Measurements from ENCODE around the gene AOAH. TPM values are rescaled to one million over a fixed set of nuclear protein-coding genes. Genes with fewer than 3 reads are reported as not detected.

Gene AOAH
- total RNA-seq, 1 donor from 2014 or later, result 0.40 TPM

- no peaks in the 10 kb centered on the region for H3K9me3 Mint-ChIP-seq
- H3K36me3 Mint-ChIP-seq, result no peaks in the 10 kb centered on the region
- no peak for DNase-seq (ENCODE audit: low spot score in 2 of 2, unreplicated experiment in 2 of 2)
- no peak for TF ChIP-seq CTCF (IDR thresholded peaks at IDR 0.05; ENCODE audit: unreplicated experiment)
- peaks cover 4% of the 10 kb centered on the region for H3K27me3 Mint-ChIP-seq (ENCODE audit: low read depth)
- H3K4me3 Mint-ChIP-seq, result no peak overlapping the region
- H3K27ac Mint-ChIP-seq, result no peak overlapping the region
- peaks cover 12% of the 10 kb centered on the region for H3K4me1 Mint-ChIP-seq
Measured at GRCh38 chr7:36611703-36612102, 112.6 kb downstream of the AOAH start.

- H3K27me3 Mint-ChIP-seq (ENCODE audit: low read depth), result peaks cover 6% of the 10 kb centered on the region
- DNase-seq (ENCODE audit: low spot score in 2 of 2, unreplicated experiment in 2 of 2), result no peak
- H3K9me3 Mint-ChIP-seq, result no peaks in the 10 kb centered on the region
- no peak overlapping the region for H3K27ac Mint-ChIP-seq
- H3K4me3 Mint-ChIP-seq, result no peak overlapping the region
- peaks cover 28% of the 10 kb centered on the region for H3K4me1 Mint-ChIP-seq
- TF ChIP-seq CTCF (IDR thresholded peaks at IDR 0.05; ENCODE audit: unreplicated experiment), result no peak
- no peaks in the 10 kb centered on the region for H3K36me3 Mint-ChIP-seq
Measured at GRCh38 chr7:36607721-36608095, 116.6 kb downstream of the AOAH start.

DNA sequence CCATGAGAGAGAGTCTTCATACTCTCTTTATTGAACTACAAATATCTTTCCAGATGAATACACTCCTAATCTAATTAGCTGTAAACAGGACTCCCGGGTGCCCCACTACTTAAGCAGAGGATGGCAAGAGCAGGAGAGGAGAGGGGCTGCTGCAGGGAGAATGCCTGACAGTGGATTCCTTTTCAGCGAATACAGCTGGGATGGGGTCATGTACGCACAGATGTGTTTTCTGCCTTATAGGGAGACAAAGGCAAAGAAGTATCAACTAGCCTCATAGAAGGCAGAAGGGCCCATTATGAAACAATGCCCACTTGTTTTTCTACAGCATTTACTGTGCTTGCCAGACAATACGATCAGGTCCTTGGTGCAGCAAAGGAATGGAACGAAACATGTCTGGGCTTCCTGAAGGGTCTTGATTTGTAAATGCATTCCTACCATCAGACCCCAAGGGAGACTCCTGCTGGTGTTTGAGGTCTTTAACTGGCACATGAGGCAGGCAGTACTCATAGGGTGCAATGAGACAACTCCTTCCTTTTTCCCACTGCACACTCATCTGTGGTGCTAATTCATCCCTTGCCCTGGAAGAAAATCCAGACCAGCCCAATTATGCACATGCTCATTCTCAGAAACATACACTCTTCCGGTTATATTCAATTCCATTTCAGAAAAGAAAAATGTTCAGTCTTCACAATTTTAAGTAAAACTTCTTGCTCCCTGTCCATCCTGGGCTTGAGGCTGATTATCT is 117.1 kb downstream of the AOAH start:
- H3K9me3 Mint-ChIP-seq, result no peaks in the 10 kb centered on the region
- no peak for DNase-seq (ENCODE audit: low spot score in 2 of 2, unreplicated experiment in 2 of 2)
- no peak for TF ChIP-seq CTCF (IDR thresholded peaks at IDR 0.05; ENCODE audit: unreplicated experiment)
- no peak overlapping the region for H3K27ac Mint-ChIP-seq
- H3K27me3 Mint-ChIP-seq (ENCODE audit: low read depth), result peaks cover 6% of the 10 kb centered on the region
- H3K36me3 Mint-ChIP-seq, result no peaks in the 10 kb centered on the region
- H3K4me1 Mint-ChIP-seq, result peaks cover 30% of the 10 kb centered on the region
- H3K4me3 Mint-ChIP-seq, result no peak overlapping the region

DNA sequence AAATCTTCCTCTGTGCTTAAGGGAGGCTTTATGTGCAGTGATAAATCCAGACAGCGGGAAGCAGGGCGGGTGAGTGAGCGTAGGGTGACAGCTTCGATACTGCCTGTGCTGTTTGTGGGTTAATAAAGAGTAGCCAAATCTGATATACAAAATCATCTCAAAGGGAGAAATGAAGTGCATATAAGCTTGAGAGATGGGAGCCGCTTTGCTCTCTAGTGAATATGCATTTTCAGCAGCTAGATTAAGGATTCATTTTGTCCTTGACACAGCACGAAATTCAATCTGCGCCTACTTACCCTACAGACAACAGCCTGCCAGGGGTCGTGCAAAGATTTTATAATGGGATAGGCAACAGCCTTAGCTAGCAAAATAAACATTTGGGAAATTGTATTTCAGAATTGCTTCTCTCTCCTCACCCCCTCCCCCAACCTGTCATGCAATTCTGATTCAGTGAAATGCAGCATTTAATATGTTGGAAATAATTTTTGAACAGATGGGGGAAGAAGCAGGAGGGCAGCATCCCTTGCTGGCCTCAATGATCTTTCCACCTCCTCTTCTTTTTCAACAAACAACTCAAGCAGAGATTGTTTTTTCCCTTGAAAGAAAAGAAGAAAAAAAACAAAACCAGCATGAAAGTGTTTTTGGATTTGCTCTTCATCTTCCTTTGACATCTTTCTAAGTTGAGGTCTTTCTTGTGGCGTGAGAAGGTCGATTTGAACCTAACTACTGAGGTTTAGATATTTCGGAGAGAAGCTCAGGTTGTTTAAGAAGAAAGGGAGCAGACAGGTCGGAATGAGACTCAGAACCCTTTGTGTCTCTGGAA is 117.9 kb downstream of the AOAH start:
- H3K27me3 Mint-ChIP-seq (ENCODE audit: low read depth), result peaks cover 6% of the 10 kb centered on the region
- TF ChIP-seq CTCF (IDR thresholded peaks at IDR 0.05; ENCODE audit: unreplicated experiment), result no peak
- H3K9me3 Mint-ChIP-seq, result no peaks in the 10 kb centered on the region
- no peaks in the 10 kb centered on the region for H3K36me3 Mint-ChIP-seq
- DNase-seq (ENCODE audit: low spot score in 2 of 2, unreplicated experiment in 2 of 2), result no peak
- no peak overlapping the region for H3K4me3 Mint-ChIP-seq
- H3K4me1 Mint-ChIP-seq, result peaks cover 35% of the 10 kb centered on the region
- H3K27ac Mint-ChIP-seq, result no peak overlapping the region

DNA sequence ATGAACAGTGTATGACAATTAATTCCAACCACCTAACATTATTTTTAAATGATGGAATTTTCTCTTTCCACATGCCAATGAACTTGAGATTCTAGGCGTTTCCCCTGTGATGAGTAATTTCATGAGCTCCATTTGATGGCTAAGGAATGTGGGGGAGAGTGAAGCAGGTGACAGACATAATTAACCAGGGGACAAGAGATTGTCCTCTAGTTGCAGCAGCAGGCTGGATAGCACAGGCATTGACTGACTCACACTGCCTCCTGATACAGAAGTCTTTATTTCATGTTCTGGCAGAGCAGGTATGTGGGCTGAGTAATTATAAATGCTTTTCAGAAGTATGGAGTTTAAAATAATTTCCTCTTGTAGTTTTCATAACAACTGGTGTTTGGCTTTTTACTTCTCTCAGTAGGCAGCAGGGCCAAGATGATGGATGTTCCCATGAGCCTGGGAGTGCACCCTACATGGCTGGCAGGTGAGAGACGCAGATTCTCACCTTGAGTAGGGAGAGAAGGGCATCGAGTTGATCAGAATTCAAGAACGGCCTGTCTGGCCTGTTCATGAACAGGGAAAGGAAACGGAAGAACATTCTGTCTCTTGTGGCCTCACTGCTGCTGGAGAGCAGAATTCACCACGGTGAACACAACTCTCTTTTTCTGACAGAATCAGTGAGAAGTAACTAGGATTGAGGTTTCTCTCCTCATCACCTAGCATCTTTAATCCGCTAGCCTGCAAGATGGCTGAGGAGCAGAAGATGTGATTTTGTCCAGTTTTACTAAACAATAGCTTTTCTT is 118.8 kb downstream of the AOAH start:
- H3K27me3 Mint-ChIP-seq (ENCODE audit: low read depth), result peaks cover 6% of the 10 kb centered on the region
- TF ChIP-seq CTCF (IDR thresholded peaks at IDR 0.05; ENCODE audit: unreplicated experiment), result no peak
- H3K4me1 Mint-ChIP-seq, result peaks cover 41% of the 10 kb centered on the region
- H3K27ac Mint-ChIP-seq, result peak overlapping the region; percentile 79
- H3K4me3 Mint-ChIP-seq, result no peak overlapping the region
- H3K36me3 Mint-ChIP-seq, result no peaks in the 10 kb centered on the region
- DNase-seq (ENCODE audit: low spot score in 2 of 2, unreplicated experiment in 2 of 2), result no peak
- no peaks in the 10 kb centered on the region for H3K9me3 Mint-ChIP-seq
